GM12878 (cell line): ENCODE data around the gene FAM219A. TPM values are rescaled to one million over a fixed set of nuclear protein-coding genes. Genes with fewer than 3 reads are reported as not detected.

Experiments used
- ATAC-seq: fragments of 200-7000 bp; cut with Tn5 transposase; 3 replicates; pipeline ENCODE4 v1.9.1; 2020; ENCODE audit warnings: mild to moderate bottlenecking, moderate library complexity
- BruUV-seq: library from RNA; stranded (reverse); fragments of 400-500 nt; replicated peaks from 2 replicates; lab custom pipeline; 2021; lab: Mats Ljungman, UMichigan
- CTCF ChIA-PET: fragments of 300-600 bp; sonication (Branson Sonifier 250); formaldehyde crosslinking; extraction: SDS; loops from one replicate; lab custom pipeline; 2021; ENCODE audit warnings: inconsistent platforms; lab: Yijun Ruan, JAX
- POLR2A ChIA-PET: fragments of 350-600 bp; formaldehyde crosslinking; extraction: SDS; loops from one replicate; lab custom pipeline; 2021; ENCODE audit warnings: inconsistent platforms; lab: Charles Lee
- RAD21 ChIA-PET: fragments of 300-600 bp; sonication (Branson Sonifier 250); formaldehyde crosslinking; loops from one replicate; lab custom pipeline; 2023; ENCODE audit warnings: antibody characterized with exemption; ENCODE audit not compliant: unreplicated experiment; lab: Charles Lee
- SMC1A ChIA-PET: fragments of 300-600 bp; sonication (Branson Sonifier 250); formaldehyde crosslinking; loops from one replicate; lab custom pipeline; 2023; ENCODE audit not compliant: unreplicated experiment, uncharacterized antibody; lab: Charles Lee
- DNase-seq: peaks from one replicate; pipeline ENCODE4 v3.0.0-alpha.2; 2011; ENCODE audit warnings: low read depth, low spot score
- FAIRE-seq: peaks from 3 replicates; lab custom pipeline; 2011; peaks lifted over from hg19 to GRCh38; lab: Jason Lieb, UNC
- H2AFZ ChIP-seq: 2 replicates; pipeline ENCODE4 v1.6.0; 2011; ENCODE audit warnings: low read depth, low read length, control low read depth; ENCODE audit not compliant: control insufficient read depth
- H3K27ac ChIP-seq: 2 replicates; pipeline ENCODE4 v1.5.1; 2011; ENCODE audit warnings: control low read depth; ENCODE audit not compliant: control insufficient read depth, insufficient read depth
- H3K27me3 ChIP-seq, 2 experiments: replicated peaks in 1 of 2; 2 replicates each; pipeline versions ENCODE4 v1.6.0 to v1.6.1; 2011; ENCODE audit warnings: low read length in 1 of 2; ENCODE audit not compliant: control insufficient read depth in 2 of 2, insufficient read depth in 2 of 2
- H3K36me3 ChIP-seq, 2 experiments: 2 replicates each; pipeline ENCODE4 v1.5.1; 2011; ENCODE audit warnings: low read length in 1 of 2; ENCODE audit not compliant: control insufficient read depth in 2 of 2, insufficient read depth in 2 of 2
- H3K4me1 ChIP-seq: 2 replicates; pipeline ENCODE4 v1.6.1; 2011; ENCODE audit warnings: mild to moderate bottlenecking, low read length, moderate library complexity, mixed read lengths; ENCODE audit not compliant: control insufficient read depth, insufficient read depth
- H3K4me2 ChIP-seq: 2 replicates; pipeline ENCODE4 v1.6.0; 2011; ENCODE audit warnings: control low read depth; ENCODE audit not compliant: control insufficient read depth, insufficient read depth
- H3K4me3 ChIP-seq: fragments of 200-600 bp; sonication (generic); 2 replicates; pipeline ENCODE4 v1.5.1; 2016
- H3K79me2 ChIP-seq: 2 replicates; pipeline ENCODE4 v1.6.0; 2011; ENCODE audit warnings: low read length; ENCODE audit not compliant: control insufficient read depth, insufficient read depth
- H3K9ac ChIP-seq: 2 replicates; pipeline ENCODE4 v1.8.0; 2011; ENCODE audit warnings: low read length, control low read depth, mixed read lengths; ENCODE audit not compliant: control insufficient read depth, insufficient read depth
- H3K9me3 ChIP-seq: replicated peaks from 3 replicates; pipeline ENCODE4 v1.5.1; 2011; ENCODE audit warnings: mild to moderate bottlenecking, low read length; ENCODE audit not compliant: control insufficient read depth, insufficient read depth
- H4K20me1 ChIP-seq: 2 replicates; pipeline ENCODE4 v1.6.0; 2011; ENCODE audit not compliant: control insufficient read depth, insufficient read depth
- EZH2 ChIP-seq: IDR thresholded peaks from 2 replicates; pipeline ENCODE4 v1.6.1; 2012; ENCODE audit warnings: low read depth, mild to moderate bottlenecking, control low read depth, inconsistent platforms, low read length, borderline replicate concordance; ENCODE audit not compliant: control insufficient read depth
- FOS ChIP-seq: IDR thresholded peaks from 3 replicates; pipeline ENCODE4 v1.6.1; 2011; ENCODE audit warnings: borderline replicate concordance; ENCODE audit not compliant: insufficient read length; ENCODE audit errors: extremely low read depth
- MEF2B ChIP-seq: fragments of 450-650 bp; IDR thresholded peaks from 2 replicates; pipeline ENCODE4 v1.6.1; 2018; ENCODE audit warnings: mild to moderate bottlenecking, moderate library complexity; ENCODE audit not compliant: partially characterized antibody, poor library complexity, severe bottlenecking
- MYB ChIP-seq: fragments of 150-350 bp; IDR thresholded peaks from 2 replicates; pipeline ENCODE4 v1.6.1; 2014; ENCODE audit warnings: mild to moderate bottlenecking, low read depth, low read length, borderline replicate concordance
- NFYB ChIP-seq: IDR thresholded peaks from 2 replicates; pipeline ENCODE4 v1.6.1; 2011; ENCODE audit warnings: low read depth, mild to moderate bottlenecking, low read length, improper control_type of control experiment, moderate library complexity; ENCODE audit not compliant: insufficient read depth
- POLR2A ChIP-seq: IDR thresholded peaks from 2 replicates; pipeline ENCODE4 v1.6.1; 2011; ENCODE audit warnings: low read depth, mild to moderate bottlenecking, low read length
- POLR2AphosphoS2 ChIP-seq: IDR thresholded peaks from 2 replicates; pipeline ENCODE4 v1.6.1; 2011; ENCODE audit warnings: low read depth, mild to moderate bottlenecking, low read length, improper control_type of control experiment, moderate library complexity
- STAT3 ChIP-seq: IDR thresholded peaks from 2 replicates; pipeline ENCODE4 v1.6.1; 2011; ENCODE audit warnings: low read depth, low read length, improper control_type of control experiment
- WGBS: methylation state at CpG from one replicate; pipeline ENCODE4 v1.1.6; 2016; ENCODE audit warnings: low lambda C conversion rate; ENCODE audit not compliant: insufficient replicate concordance, insufficient coverage; ENCODE audit errors: missing lambda C conversion rate; 5-methylcytosine and 5-hydroxymethylcytosine counted together
- in situ Hi-C: fragments of 300-500 bp; cut with MboI; formaldehyde crosslinking; loops from 9 replicates; pipeline ENCODE4 v1.14.3; 2018; ENCODE audit warnings: mixed read lengths
- intact Hi-C: fragments of 100-400 bp; cut with micrococcal nuclease; formaldehyde crosslinking; loops from one replicate; pipeline ENCODE4 v1.14.2; 2022; ENCODE audit not compliant: unreplicated experiment
- polyA plus RNA-seq, 11 experiments: library from polyadenylated mRNA; depleted of rRNA in 4 of 11; unstranded in 6 of 11; stranded (reverse) in 5 of 11; fragments of >200 nt; fragmentation: Nextera tagmentation in 4 of 11; fragmentation: Illumina TruSeq in 1 of 11; extraction: Ambion mirVana in 4 of 11; extraction: Trizol in 1 of 11; gene quantifications; 1 replicate in 1 of 11; 2 replicates in 10 of 11; pipeline versions ENCODE4 v1.2.1 to v1.2.3, GENCODE V29; 2011 to 2016; ENCODE audit warnings: inconsistent platforms in 2 of 11, missing spikeins in 2 of 11, low read depth in 1 of 11
- total RNA-seq, 4 experiments: library from RNA; depleted of rRNA in 3 of 4; stranded (reverse); fragments of >200 nt in 3 of 4; fragmentation: Illumina TruSeq in 1 of 4; extraction: Trizol in 1 of 4; gene quantifications; 2 replicates each; pipeline versions ENCODE4 v1.2.1 to v1.2.3, GENCODE V29; 2013 to 2021
- TF ChIP-seq, protein P1 (sequence below): fragments of 450-650 bp; IDR thresholded peaks from 2 replicates; pipeline ENCODE4 v1.6.1; 2018; ENCODE audit warnings: borderline replicate concordance, mild to moderate bottlenecking; ENCODE audit not compliant: partially characterized antibody
- TF ChIP-seq, protein P2 (sequence below): IDR thresholded peaks from 2 replicates; pipeline ENCODE4 v1.6.1; 2011; ENCODE audit warnings: mild to moderate bottlenecking, low read depth, low read length, moderate library complexity; ENCODE audit not compliant: insufficient replicate concordance
- TF ChIP-seq, protein P3 (sequence below): IDR thresholded peaks from 2 replicates; pipeline ENCODE4 v1.6.1; 2012; ENCODE audit warnings: low read depth, low read length, improper control_type of control experiment
- TF ChIP-seq, protein P4 (sequence below): fragments of 450-650 bp; IDR thresholded peaks from 2 replicates; pipeline ENCODE4 v1.6.1; 2017; ENCODE audit warnings: mild to moderate bottlenecking

Gene FAM219A
- total and polyA plus RNA-seq, 10 of the 15 experiments (the other 5 are each of a cell fraction or from before 2014, with no cell fraction given), result 0.11 to 2.0 (median 0.71) TPM

DNA sequence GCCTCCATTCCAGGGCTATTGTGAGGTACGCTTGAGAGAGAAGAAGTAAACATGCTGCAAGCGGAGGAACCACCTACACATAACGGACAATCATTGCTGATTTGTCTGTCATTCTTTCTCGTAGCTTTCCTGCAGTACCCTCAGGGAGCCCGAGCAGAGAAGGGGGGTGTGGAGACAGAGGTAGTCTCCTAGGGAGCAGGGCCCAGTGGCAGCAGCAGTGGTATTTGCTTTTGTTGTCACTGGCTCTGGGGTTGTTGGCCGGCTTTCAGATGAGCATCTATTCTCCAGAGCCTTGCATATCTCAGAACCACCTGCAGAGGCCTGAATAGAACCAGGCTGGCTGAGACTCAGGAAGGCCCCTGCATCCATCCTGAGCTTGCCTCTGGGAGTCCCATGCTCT, 44.5 kb upstream of the FAM219A start (continued):
- TF ChIP-seq, protein P1, sequence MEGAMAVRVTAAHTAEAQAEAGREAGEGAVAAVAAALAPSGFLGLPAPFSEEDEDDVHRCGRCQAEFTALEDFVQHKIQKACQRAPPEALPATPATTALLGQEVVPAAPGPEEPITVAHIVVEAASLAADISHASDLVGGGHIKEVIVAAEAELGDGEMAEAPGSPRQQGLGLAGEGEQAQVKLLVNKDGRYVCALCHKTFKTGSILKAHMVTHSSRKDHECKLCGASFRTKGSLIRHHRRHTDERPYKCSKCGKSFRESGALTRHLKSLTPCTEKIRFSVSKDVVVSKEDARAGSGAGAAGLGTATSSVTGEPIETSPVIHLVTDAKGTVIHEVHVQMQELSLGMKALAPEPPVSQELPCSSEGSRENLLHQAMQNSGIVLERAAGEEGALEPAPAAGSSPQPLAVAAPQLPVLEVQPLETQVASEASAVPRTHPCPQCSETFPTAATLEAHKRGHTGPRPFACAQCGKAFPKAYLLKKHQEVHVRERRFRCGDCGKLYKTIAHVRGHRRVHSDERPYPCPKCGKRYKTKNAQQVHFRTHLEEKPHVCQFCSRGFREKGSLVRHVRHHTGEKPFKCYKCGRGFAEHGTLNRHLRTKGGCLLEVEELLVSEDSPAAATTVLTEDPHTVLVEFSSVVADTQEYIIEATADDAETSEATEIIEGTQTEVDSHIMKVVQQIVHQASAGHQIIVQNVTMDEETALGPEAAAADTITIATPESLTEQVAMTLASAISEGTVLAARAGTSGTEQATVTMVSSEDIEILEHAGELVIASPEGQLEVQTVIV, result no peak
- no peak for TF ChIP-seq MYB

DNA sequence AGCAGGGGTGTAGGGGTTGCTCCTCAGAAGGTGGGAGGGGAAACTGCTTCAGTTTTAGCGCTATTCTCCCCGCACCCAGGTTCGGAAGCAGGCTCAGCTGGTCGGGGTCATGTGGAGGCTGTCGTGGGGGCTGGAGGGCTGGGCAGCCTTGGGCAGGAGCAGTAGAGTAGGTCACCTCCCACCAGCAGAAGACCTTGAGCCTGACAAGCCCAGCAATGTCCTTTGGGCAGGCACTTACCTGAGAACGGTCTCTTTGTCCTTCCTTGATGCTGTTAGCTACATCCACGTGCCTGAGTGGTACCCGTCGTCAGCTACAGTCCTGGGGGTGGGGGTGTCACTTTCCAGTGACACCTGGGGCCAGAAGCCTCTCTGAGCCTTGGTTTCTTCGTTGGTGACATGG, 44.1 kb upstream of the FAM219A start:
- SMC1A ChIA-PET, result interaction anchor here (0.6 to 0.8 kb wide), 2 partner anchors 57 to 99 kb away, joined by 3 to 4 read pairs; no protein-coding TSS in a partner anchor
- DNase-seq (no peak), FAIRE-seq (no peak), ATAC-seq (no peak)
- Histone ChIP-seq H3K4me2 (no peak overlapping the region), H2AFZ (no peak overlapping the region), H3K9ac (no peak overlapping the region), H3K79me2 (no peaks in the 10 kb centered on the region), H3K36me3 (no peaks in the 10 kb centered on the region; a peak in 1 of 4 replicates), H3K4me3 (no peak overlapping the region), H3K9me3 (no peaks in the 10 kb centered on the region), H3K4me1 (no peaks in the 10 kb centered on the region), H3K27ac (no peak overlapping the region), H4K20me1 (peaks cover 6% of the 10 kb centered on the region; the same call in 1 of the 2 replicates), H3K27me3 (peaks cover 7 to 8% of the 10 kb centered on the region in 2 experiments)
- no TSS peak for BruUV-seq
- in situ Hi-C loops (no loop called here), intact Hi-C loops (no loop called here)
- RAD21 ChIA-PET, result no interaction called here
- TF ChIP-seq, protein P2, sequence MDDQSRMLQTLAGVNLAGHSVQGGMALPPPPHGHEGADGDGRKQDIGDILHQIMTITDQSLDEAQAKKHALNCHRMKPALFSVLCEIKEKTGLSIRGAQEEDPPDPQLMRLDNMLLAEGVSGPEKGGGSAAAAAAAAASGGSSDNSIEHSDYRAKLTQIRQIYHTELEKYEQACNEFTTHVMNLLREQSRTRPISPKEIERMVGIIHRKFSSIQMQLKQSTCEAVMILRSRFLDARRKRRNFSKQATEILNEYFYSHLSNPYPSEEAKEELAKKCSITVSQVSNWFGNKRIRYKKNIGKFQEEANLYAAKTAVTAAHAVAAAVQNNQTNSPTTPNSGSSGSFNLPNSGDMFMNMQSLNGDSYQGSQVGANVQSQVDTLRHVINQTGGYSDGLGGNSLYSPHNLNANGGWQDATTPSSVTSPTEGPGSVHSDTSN, result no peak
- no peak for TF ChIP-seq POLR2AphosphoS2
- TF ChIP-seq, protein P3, sequence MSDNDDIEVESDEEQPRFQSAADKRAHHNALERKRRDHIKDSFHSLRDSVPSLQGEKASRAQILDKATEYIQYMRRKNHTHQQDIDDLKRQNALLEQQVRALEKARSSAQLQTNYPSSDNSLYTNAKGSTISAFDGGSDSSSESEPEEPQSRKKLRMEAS, result no peak
- TF ChIP-seq NFYB, result no peak
- TF ChIP-seq STAT3, result no peak
- no peak for TF ChIP-seq EZH2
- TF ChIP-seq, protein P4, sequence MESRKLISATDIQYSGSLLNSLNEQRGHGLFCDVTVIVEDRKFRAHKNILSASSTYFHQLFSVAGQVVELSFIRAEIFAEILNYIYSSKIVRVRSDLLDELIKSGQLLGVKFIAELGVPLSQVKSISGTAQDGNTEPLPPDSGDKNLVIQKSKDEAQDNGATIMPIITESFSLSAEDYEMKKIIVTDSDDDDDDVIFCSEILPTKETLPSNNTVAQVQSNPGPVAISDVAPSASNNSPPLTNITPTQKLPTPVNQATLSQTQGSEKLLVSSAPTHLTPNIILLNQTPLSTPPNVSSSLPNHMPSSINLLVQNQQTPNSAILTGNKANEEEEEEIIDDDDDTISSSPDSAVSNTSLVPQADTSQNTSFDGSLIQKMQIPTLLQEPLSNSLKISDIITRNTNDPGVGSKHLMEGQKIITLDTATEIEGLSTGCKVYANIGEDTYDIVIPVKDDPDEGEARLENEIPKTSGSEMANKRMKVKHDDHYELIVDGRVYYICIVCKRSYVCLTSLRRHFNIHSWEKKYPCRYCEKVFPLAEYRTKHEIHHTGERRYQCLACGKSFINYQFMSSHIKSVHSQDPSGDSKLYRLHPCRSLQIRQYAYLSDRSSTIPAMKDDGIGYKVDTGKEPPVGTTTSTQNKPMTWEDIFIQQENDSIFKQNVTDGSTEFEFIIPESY, result no peak
- TF ChIP-seq POLR2A, result no peak
- no peak for TF ChIP-seq MEF2B
- no peak for TF ChIP-seq FOS
- CTCF ChIA-PET, result interaction anchor here (1.2 to 3.8 kb wide), 6 partner anchors 13 to 132 kb away, joined by 4 to 38 read pairs (median 4); no protein-coding TSS in a partner anchor
- POLR2A ChIA-PET, result no interaction called here
- WGBS, result 22% methylated on average over 10 of the region's 10 CpGs
